GM19193 (cell line): ENCODE measurements around the gene SLC50A1.

Experiments used
- POLR2A ChIP-seq: IDR thresholded peaks from 4 replicates; pipeline ENCODE4 v1.6.1; 2011; ENCODE audit not compliant: insufficient read depth, insufficient read length; ENCODE audit errors: extremely low read depth

Gene SLC50A1

DNA sequence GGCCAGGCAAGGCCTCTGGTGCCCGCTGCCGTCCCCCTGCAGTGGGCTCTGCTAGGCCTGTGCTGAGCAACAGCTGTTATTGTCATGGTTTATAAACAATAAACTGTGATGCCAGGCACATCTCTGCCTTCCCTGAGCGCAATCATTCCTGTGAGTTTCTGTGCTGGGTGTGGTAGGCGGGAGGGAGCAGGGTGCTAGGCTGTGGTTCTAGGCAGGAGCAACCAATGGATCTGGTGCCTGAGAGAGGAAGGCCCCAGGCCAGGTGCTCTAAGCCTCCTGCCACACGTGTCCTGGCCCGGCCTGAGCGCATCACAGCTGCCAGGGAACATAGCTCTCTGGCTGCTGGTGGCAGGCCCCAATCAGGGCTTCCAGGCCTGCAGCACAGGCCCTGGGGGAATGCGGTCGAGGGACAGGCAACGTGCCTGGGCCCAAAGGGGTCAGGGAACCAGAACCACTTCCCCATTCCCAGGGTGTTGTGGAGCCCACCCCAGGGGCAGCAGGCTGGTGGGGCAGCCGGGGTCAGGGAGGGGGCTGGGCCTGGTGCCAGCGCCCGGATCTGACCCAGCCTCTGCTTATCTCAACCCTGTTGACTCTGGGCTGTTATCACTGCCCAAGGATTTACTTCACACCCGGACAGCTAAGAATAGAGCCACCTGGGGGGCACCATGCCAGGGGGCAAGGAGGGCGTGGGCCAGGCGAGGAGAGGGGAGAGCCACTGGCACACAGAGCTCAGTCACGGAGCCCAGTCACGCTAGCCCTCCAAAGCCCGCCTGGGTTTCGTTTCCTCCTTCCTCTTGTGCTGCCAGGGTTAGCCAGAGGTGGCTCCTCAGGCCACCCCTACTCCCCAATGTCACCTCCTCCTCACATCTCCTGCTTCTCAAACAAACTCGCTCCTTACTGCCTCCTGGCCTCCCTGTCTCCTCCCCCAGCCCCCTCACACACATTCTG is 49.5 kb downstream of the SLC50A1 start:
- TF ChIP-seq POLR2A, result peak; percentile 56

GRCh38 chr1:155185783-155186066 is 50.1 kb downstream of the SLC50A1 start:
- TF ChIP-seq POLR2A, result no peak

GRCh38 chr1:155186067-155186793 is 50.6 kb downstream of the SLC50A1 start:
- no peak for TF ChIP-seq POLR2A

GRCh38 chr1:155186794-155187455 is 51.3 kb downstream of the SLC50A1 start:
- no peak for TF ChIP-seq POLR2A

- TF ChIP-seq POLR2A, result no peak
These were observed 51.8 kb downstream of the SLC50A1 start for GRCh38 chr1:155187456-155187891.

DNA sequence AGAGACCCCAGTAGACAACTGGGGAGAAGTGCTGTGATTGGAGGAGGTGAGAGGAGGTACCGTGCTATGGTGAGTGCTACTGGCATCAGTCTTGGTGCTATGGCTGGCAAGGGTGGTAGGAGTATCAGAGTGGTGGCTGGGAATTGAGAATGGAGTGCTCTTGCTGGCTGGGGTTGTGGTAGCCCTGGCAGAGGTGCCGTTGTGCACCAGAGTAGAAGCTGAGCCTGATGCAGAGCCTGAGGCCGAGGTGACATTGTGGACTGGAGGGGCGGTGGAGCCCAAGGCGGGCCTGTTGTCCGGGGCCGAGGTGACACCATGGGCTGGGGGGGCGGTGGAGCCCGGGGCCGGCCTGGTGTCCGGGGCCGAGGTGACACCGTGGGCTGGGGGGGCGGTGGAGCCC is 52.6 kb downstream of the SLC50A1 start:
- no peak for TF ChIP-seq POLR2A
